Fibroblast of lung (primary cell): Measurements from ENCODE around the gene AMBRA1. TPM values are rescaled to one million over a fixed set of nuclear protein-coding genes. Genes with fewer than 3 reads are reported as not detected.

Experiments used
- DNase-seq, 2 donors: peaks; one replicate each; pipeline versions ENCODE4 v3.0.0 to v3.0.0-alpha.2; 2010; ENCODE audit warnings: low read depth in 2 of 2
- H2AFZ ChIP-seq: 2 replicates; pipeline ENCODE4 v1.5.1; 2012; ENCODE audit warnings: low read length, control low read depth, inconsistent platforms
- H3K27ac ChIP-seq: 2 replicates; pipeline ENCODE4 v1.5.1; 2011; ENCODE audit warnings: low read length, control low read depth; ENCODE audit not compliant: insufficient read depth
- H3K27me3 ChIP-seq: 2 replicates; pipeline ENCODE4 v1.5.1; 2011; ENCODE audit warnings: mild to moderate bottlenecking, low read length; ENCODE audit not compliant: control insufficient read depth, insufficient read depth
- H3K36me3 ChIP-seq: 2 replicates; pipeline ENCODE4 v1.5.1; 2011; ENCODE audit warnings: low read length; ENCODE audit not compliant: control insufficient read depth, insufficient read depth
- H3K4me1 ChIP-seq: 2 replicates; pipeline ENCODE4 v1.5.1; 2011; ENCODE audit warnings: low read length; ENCODE audit not compliant: control insufficient read depth, insufficient read depth; ENCODE audit errors: extremely low read depth
- H3K4me2 ChIP-seq: 2 replicates; pipeline ENCODE4 v1.5.1; 2011; ENCODE audit warnings: low read length, control low read depth; ENCODE audit not compliant: insufficient read depth; ENCODE audit errors: extremely low read depth
- H3K4me3 ChIP-seq, 4 experiments: fragments of 200-600 bp in 1 of 4; sonication (generic) in 1 of 4; replicated peaks in 1 of 4; 2 replicates each; pipeline ENCODE4 v1.5.1; 2011 to 2016; ENCODE audit warnings: low read length in 4 of 4, low read depth in 3 of 4, mild to moderate bottlenecking in 3 of 4, control low read depth in 2 of 4, inconsistent platforms in 1 of 4, mixed read lengths in 1 of 4; ENCODE audit not compliant: insufficient read depth in 1 of 4; ENCODE audit errors: control extremely low read depth in 1 of 4
- H3K79me2 ChIP-seq: 2 replicates; pipeline ENCODE4 v1.5.1; 2012; ENCODE audit warnings: mild to moderate bottlenecking, low read length, inconsistent platforms; ENCODE audit not compliant: control insufficient read depth, insufficient read depth
- H3K9ac ChIP-seq: 2 replicates; pipeline ENCODE4 v1.5.1; 2011; ENCODE audit warnings: mild to moderate bottlenecking, low read length, control low read depth; ENCODE audit not compliant: insufficient read depth
- H3K9me3 ChIP-seq: 2 replicates; pipeline ENCODE4 v1.5.1; 2012; ENCODE audit warnings: low read depth, low read length; ENCODE audit not compliant: control insufficient read depth, insufficient read depth
- H4K20me1 ChIP-seq: 2 replicates; pipeline ENCODE4 v1.5.1; 2011; ENCODE audit warnings: low read length; ENCODE audit not compliant: control insufficient read depth, insufficient read depth; ENCODE audit errors: extremely low read depth
- EZH2 ChIP-seq: IDR thresholded peaks from 2 replicates; pipeline ENCODE4 v1.5.1; 2012; ENCODE audit warnings: low read length, control low read depth, mild to moderate bottlenecking; ENCODE audit errors: missing control alignments
- polyA plus RNA-seq, 2 donors: library from polyadenylated mRNA; depleted of rRNA in 1 of 2; stranded (reverse) in 1 of 2; unstranded in 1 of 2; fragments of >200 nt; gene quantifications; 2 replicates each; pipeline ENCODE4 v1.2.1, GENCODE V29; 2011 to 2012; ENCODE audit warnings: missing spikeins in 1 of 2
- total RNA-seq: library from RNA; depleted of rRNA; stranded (reverse); fragments of >200 nt; gene quantifications from 2 replicates; pipeline ENCODE4 v1.2.1, GENCODE V29; 2014
- TF ChIP-seq, protein P1 (sequence below), 2 donors: IDR thresholded peaks in 1 of 2; conservative IDR thresholded peaks in 1 of 2; 1 replicate in 1 of 2; 2 replicates in 1 of 2; pipeline ENCODE4 v1.5.1; 2011 to 2012; ENCODE audit warnings: low read length in 2 of 2, control low read depth in 1 of 2, inconsistent platforms in 1 of 2, low read depth in 1 of 2, mild to moderate bottlenecking in 1 of 2

The AMBRA1 gene
- total and polyA plus RNA-seq, 2 donors (not counting 1 experiment from before 2014, with no cell fraction given) = 8.3 to 23.3 TPM

- Histone ChIP-seq H3K27me3 (no peaks in the 10 kb centered on the region), H3K4me3 (no peak overlapping the region), H3K4me2 (no peak overlapping the region), H3K4me1 (peaks cover 4% of the 10 kb centered on the region), H3K79me2 (peaks cover 16% of the 10 kb centered on the region), H2AFZ (no peak overlapping the region), H3K9me3 (no peaks in the 10 kb centered on the region), H3K36me3 (no peaks in the 10 kb centered on the region), H3K27ac (no peak overlapping the region), H3K9ac (no peak overlapping the region), H4K20me1 (no peaks in the 10 kb centered on the region)
- TF ChIP-seq EZH2 = no peak
- DNase-seq = no peak
Measured at GRCh38 chr11:46597155-46597554, 3.3 kb upstream of the AMBRA1 start.

DNA sequence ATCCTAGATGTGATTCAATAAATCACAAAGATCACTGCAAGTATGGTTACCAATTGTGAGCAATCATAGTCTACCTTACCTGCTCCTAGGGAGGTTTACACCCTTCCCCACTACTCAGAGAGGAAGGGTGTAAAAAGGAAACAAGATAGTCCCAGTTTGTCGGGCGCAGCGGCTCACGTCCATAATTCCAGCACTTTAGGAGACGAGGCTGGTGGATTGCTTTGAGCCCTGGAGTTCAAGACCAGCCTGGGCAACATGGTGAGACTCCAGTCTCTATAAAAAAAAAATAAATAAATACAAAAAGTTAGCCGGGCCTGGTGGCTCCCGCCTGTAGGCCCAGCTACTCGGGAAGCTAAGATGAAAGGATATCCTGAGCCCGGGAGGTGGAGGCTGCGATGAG lies 962 bp upstream of the AMBRA1 start:
- Histone ChIP-seq H4K20me1 (no peaks in the 10 kb centered on the region), H3K36me3 (no peaks in the 10 kb centered on the region), H3K4me3 (no peak overlapping the region), H3K9ac (no peak overlapping the region), H3K79me2 (peaks cover 38% of the 10 kb centered on the region), H3K9me3 (no peaks in the 10 kb centered on the region), H3K4me2 (no peak overlapping the region), H3K4me1 (peaks cover 5% of the 10 kb centered on the region), H3K27ac (no peak overlapping the region), H3K27me3 (no peaks in the 10 kb centered on the region), H2AFZ (peak overlapping the region; percentile 94)
- DNase-seq = no peak
- TF ChIP-seq, protein P1, sequence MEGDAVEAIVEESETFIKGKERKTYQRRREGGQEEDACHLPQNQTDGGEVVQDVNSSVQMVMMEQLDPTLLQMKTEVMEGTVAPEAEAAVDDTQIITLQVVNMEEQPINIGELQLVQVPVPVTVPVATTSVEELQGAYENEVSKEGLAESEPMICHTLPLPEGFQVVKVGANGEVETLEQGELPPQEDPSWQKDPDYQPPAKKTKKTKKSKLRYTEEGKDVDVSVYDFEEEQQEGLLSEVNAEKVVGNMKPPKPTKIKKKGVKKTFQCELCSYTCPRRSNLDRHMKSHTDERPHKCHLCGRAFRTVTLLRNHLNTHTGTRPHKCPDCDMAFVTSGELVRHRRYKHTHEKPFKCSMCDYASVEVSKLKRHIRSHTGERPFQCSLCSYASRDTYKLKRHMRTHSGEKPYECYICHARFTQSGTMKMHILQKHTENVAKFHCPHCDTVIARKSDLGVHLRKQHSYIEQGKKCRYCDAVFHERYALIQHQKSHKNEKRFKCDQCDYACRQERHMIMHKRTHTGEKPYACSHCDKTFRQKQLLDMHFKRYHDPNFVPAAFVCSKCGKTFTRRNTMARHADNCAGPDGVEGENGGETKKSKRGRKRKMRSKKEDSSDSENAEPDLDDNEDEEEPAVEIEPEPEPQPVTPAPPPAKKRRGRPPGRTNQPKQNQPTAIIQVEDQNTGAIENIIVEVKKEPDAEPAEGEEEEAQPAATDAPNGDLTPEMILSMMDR (conservative IDR thresholded peaks at IDR 0.05 in 1 of 2, IDR thresholded peaks at IDR 0.05 in 1 of 2; ENCODE audit: low read depth in 1 of 2, low read length in 2 of 2) = no peak
- TF ChIP-seq EZH2 = no peak

DNA sequence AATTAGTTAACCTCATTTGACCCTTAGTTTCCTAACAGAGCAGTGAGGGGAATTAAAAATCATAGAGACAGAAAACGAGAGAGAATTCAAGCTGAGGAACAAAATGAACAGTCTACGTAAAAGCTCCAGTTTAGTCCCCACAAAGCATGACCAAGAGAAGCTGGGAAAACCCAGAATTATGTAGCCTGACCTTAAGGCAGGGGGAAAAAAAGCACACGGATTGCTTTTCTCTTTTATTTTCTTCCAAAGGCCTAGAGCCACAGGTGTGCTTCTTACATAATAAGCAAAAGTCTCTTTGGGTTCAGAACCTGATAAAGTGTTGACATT lies 514 bp upstream of the AMBRA1 start:
- Histone ChIP-seq H3K4me2 (peak overlapping the region; percentile 85), H3K36me3 (no peaks in the 10 kb centered on the region), H2AFZ (peak overlapping the region; percentile 94), H3K9ac (no peak overlapping the region), H3K4me1 (peaks cover 5% of the 10 kb centered on the region), H3K4me3 (peak overlapping the region; percentile 93 to 99 (median 96)), H4K20me1 (no peaks in the 10 kb centered on the region), H3K27me3 (no peaks in the 10 kb centered on the region), H3K27ac (peak overlapping the region; percentile 82), H3K9me3 (no peaks in the 10 kb centered on the region), H3K79me2 (peaks cover 42% of the 10 kb centered on the region)
- TF ChIP-seq, protein P1 (conservative IDR thresholded peaks at IDR 0.05 in 1 of 2, IDR thresholded peaks at IDR 0.05 in 1 of 2; ENCODE audit: low read depth in 1 of 2, low read length in 2 of 2) = no peak
- TF ChIP-seq EZH2 = no peak
- no peak for DNase-seq
